Measurements from ENCODE around the gene PRRG3.
A peak's percentile ranks its signal among the peaks of the same experiment; 100 is the strongest.

PRRG3 gene

GRCh38 chrX:151743651-151744470 is 48.6 kb downstream of the PRRG3 start:
- POLR2A ChIA-PET: no interaction called here
- TF ChIP-seq, protein P1, sequence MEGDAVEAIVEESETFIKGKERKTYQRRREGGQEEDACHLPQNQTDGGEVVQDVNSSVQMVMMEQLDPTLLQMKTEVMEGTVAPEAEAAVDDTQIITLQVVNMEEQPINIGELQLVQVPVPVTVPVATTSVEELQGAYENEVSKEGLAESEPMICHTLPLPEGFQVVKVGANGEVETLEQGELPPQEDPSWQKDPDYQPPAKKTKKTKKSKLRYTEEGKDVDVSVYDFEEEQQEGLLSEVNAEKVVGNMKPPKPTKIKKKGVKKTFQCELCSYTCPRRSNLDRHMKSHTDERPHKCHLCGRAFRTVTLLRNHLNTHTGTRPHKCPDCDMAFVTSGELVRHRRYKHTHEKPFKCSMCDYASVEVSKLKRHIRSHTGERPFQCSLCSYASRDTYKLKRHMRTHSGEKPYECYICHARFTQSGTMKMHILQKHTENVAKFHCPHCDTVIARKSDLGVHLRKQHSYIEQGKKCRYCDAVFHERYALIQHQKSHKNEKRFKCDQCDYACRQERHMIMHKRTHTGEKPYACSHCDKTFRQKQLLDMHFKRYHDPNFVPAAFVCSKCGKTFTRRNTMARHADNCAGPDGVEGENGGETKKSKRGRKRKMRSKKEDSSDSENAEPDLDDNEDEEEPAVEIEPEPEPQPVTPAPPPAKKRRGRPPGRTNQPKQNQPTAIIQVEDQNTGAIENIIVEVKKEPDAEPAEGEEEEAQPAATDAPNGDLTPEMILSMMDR (IDR thresholded peaks at IDR 0.05; ENCODE audit: control extremely low read depth, extremely low read depth, low read depth, missing control alignments): no peak
- CTCF ChIA-PET: interaction anchor here (1.3 to 1.5 kb wide), 2 partner anchors 10 to 899 kb away, joined by 3 to 7 read pairs; no protein-coding TSS in a partner anchor
- no peak for DNase-seq (ENCODE audit: extremely low spot score)

- DNase-seq (ENCODE audit: extremely low spot score): no peak
- POLR2A ChIA-PET: no interaction called here
- TF ChIP-seq, protein P1 (IDR thresholded peaks at IDR 0.05; ENCODE audit: control extremely low read depth, extremely low read depth, low read depth, missing control alignments): no peak
- CTCF ChIA-PET: no interaction called here
Observed at GRCh38 chrX:151745651-151746050, 50.4 kb downstream of the PRRG3 start.

DNA sequence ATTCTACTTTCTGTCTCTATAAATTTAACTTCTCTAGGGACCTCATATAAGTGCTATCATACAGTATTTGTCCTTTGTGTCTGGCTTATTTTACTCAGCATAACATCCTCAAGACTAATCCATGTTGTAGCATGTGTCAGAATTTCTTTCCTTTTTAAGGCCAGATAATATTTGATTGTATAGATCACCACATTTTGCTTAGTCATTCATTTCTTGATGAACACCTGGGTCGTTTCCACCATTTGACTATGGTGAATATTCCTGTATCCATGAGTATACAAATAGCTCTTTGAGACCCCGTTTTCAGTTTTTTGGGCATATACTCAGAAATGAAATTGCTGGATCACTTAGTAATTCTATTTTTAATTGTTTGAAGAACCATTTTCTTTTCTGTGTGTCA is 51.2 kb downstream of the PRRG3 start:
- TF ChIP-seq, protein P1 (IDR thresholded peaks at IDR 0.05; ENCODE audit: control extremely low read depth, extremely low read depth, low read depth, missing control alignments): no peak
- POLR2A ChIA-PET: no interaction called here
- CTCF ChIA-PET: interaction anchor here (1.0 to 1.6 kb wide), 2 partner anchors 13 to 1075 kb away, joined by 3 read pairs; no protein-coding TSS in a partner anchor
- DNase-seq (ENCODE audit: extremely low spot score): no peak

DNA sequence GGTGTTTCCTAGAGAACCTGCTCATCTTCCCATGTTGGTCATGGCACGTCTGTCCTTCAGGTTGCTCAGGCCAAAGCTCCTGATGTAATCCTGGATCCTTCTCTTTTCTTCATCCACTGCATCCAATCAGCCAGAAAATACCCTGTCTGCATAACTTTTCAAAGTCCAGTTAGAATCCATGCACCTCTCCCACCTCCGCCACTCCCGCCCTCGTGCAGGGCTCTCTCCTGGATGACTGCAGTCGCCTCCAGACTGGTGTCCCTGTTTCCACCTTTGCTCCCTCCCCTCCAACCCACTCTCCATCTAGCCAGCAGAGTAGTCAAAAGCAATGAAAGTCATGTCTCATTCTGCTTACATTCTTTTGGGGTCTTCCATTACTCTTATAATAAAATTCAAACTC is 55.3 kb downstream of the PRRG3 start:
- TF ChIP-seq, protein P1 (IDR thresholded peaks at IDR 0.05; ENCODE audit: control extremely low read depth, extremely low read depth, low read depth, missing control alignments): no peak
- DNase-seq (ENCODE audit: extremely low spot score): no peak
- CTCF ChIA-PET: interaction anchor here (0.6 to 3.6 kb wide), 6 partner anchors 14 to 882 kb away, joined by 3 to 16 read pairs (median 3); no protein-coding TSS in a partner anchor
- POLR2A ChIA-PET: no interaction called here

- TF ChIP-seq, protein P1 (IDR thresholded peaks at IDR 0.05; ENCODE audit: control extremely low read depth, extremely low read depth, low read depth, missing control alignments): no peak
- POLR2A ChIA-PET: no interaction called here
- DNase-seq (ENCODE audit: extremely low spot score): no peak
- CTCF ChIA-PET: interaction anchor here (1.0 to 3.6 kb wide), 10 partner anchors 9 to 1069 kb away, joined by 3 to 16 read pairs (median 7); no protein-coding TSS in a partner anchor
Observed at GRCh38 chrX:151752847-151753246, 57.6 kb downstream of the PRRG3 start.

DNA sequence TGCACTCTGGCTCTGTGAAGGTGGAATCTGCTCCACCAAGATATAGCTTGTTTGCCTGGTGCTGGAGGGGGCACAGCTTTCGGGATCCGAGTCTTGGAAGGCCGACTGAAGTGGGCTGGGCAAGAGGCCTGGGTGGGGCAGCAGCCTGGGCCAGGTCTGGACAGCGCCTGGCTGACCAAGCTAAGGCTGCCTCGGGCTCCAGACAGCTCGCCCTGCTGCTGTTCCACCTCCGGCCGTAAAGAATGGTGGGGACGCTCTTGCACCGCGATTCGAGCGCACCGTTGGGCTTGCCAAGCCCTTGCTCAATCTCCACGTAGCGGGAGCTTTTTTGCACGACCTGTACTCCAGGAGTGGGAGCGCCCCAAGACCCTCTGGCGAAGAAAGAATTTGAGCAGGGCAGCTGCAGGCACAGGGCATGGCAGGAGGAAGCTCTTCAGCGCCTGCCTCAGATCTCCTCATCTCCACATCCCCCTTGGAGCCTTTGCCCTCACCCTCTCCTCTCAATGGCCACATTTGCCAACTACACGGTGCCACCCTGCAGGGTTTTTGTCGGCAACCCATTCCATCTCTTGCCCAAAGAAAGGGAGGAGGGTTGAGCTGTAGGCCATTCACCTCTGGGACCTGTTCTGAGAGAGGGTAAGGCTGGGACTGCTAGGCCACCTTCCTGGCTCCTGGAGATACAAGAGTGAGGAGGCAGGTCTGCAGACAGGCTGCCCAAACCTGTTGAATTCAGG is 58.2 kb downstream of the PRRG3 start:
- TF ChIP-seq, protein P1 (IDR thresholded peaks at IDR 0.05; ENCODE audit: control extremely low read depth, extremely low read depth, low read depth, missing control alignments): peak; percentile 55
- POLR2A ChIA-PET: no interaction called here
- CTCF ChIA-PET: interaction anchor here (1.0 to 3.0 kb wide), 10 partner anchors 10 to 1068 kb away, joined by 3 to 13 read pairs (median 6); no protein-coding TSS in a partner anchor
- peak; percentile 44 for DNase-seq (ENCODE audit: extremely low spot score)

All from GM10248 (cell line).